T-helper 1 cell treated with Interleukin-12 subunit alpha and Interleukin-12 subunit beta and Interleukin-4 antibody, amounts not matched to agents 30 ng/mL and 1 ng/mL, for 36 hours (primary cell): ENCODE results near the gene SELENBP1. TPM values are rescaled to one million over a fixed set of nuclear protein-coding genes. Genes with fewer than 3 reads are reported as not detected.

ENCODE experiments used
- total RNA-seq: library from RNA; stranded (reverse); gene quantifications from 2 replicates; pipeline ENCODE4 v1.2.3, GENCODE V29; 2022

SELENBP1 gene
- total RNA-seq, 1 donor from 2014 or later: not detected

Other genes with a start within 250 kb of the SELENBP1 start
- 1.1 and 2.2 TPM in 2 replicates for gene SEMA6C, start 226.1 kb downstream of the SELENBP1 start, total RNA-seq
- 34.5 and 37.2 TPM in 2 replicates for gene TNFAIP8L2, start 216.1 kb downstream of the SELENBP1 start, total RNA-seq
- gene LYSMD1, start 206.8 kb downstream of the SELENBP1 start, total RNA-seq: 2.9 and 3.3 TPM in 2 replicates
- 66.5 and 74.8 TPM in 2 replicates for gene SCNM1, start 206.6 kb downstream of the SELENBP1 start, total RNA-seq
- 2.7 and 4.5 TPM in 2 replicates for gene TMOD4, start 196.7 kb downstream of the SELENBP1 start, total RNA-seq
- gene VPS72, start 182.5 kb downstream of the SELENBP1 start, total RNA-seq: 72.0 and 80.4 TPM in 2 replicates
- 72.1 and 74.9 TPM in 2 replicates for gene PIP5K1A, start 174.2 kb downstream of the SELENBP1 start, total RNA-seq
- gene PSMD4, start 118.0 kb downstream of the SELENBP1 start, total RNA-seq: 200 and 204 TPM in 2 replicates
- 27.0 and 28.6 TPM in 2 replicates for gene ZNF687, start 90.4 kb downstream of the SELENBP1 start, total RNA-seq
- 81.2 and 85.5 TPM in 2 replicates for gene PI4KB, start 45.3 kb downstream of the SELENBP1 start, total RNA-seq
- gene RFX5, start 25.5 kb downstream of the SELENBP1 start, total RNA-seq: 118 and 120 TPM in 2 replicates
- gene PSMB4, start 26.9 kb upstream of the SELENBP1 start, total RNA-seq: 393 and 396 TPM in 2 replicates
- 86.4 and 95.2 TPM in 2 replicates for gene POGZ, start 86.8 kb upstream of the SELENBP1 start, total RNA-seq
- 0.17 and 0.32 TPM in 2 replicates for gene CGN, start 138.7 kb upstream of the SELENBP1 start, total RNA-seq
- gene TUFT1, start 167.6 kb upstream of the SELENBP1 start, total RNA-seq: 2.7 and 2.9 TPM in 2 replicates
- gene SNX27, start 239.3 kb upstream of the SELENBP1 start, total RNA-seq: 27.0 and 27.6 TPM in 2 replicates